WTC11 (cell line): ENCODE results near the gene KCNC4. TPM values are rescaled to one million over a fixed set of nuclear protein-coding genes. Genes with fewer than 3 reads are reported as not detected.

Experiments
- ATAC-seq: fragments of 200-7000 bp; cut with Tn5 transposase; 2 replicates; pipeline ENCODE4 v1.10.0; 2021; ENCODE audit warnings: mild to moderate bottlenecking, moderate library complexity
- CTCF ChIA-PET: fragments of 300-600 bp; sonication (Branson Sonifier 250); formaldehyde crosslinking; loops from one replicate; lab custom pipeline; 2021; ENCODE audit warnings: antibody characterized with exemption; lab: Charles Lee
- POLR2A ChIA-PET: fragments of 350-600 bp; sonication (Branson Sonifier 250); formaldehyde crosslinking; loops from one replicate; lab custom pipeline; 2021; ENCODE audit warnings: antibody characterized with exemption; lab: Charles Lee
- DNase-seq: peaks from one replicate; pipeline ENCODE4 v3.0.0; 2021; ENCODE audit warnings: low spot score
- H3K27ac Mint-ChIP-seq: 2 replicates; pipeline ENCODE4 v1.8.0; 2021; ENCODE audit warnings: mixed read lengths
- H3K27me3 Mint-ChIP-seq: 2 replicates; pipeline ENCODE4 v1.8.0; 2021; ENCODE audit warnings: low read depth, mild to moderate bottlenecking, moderate library complexity, mixed read lengths
- H3K36me3 Mint-ChIP-seq: 2 replicates; pipeline ENCODE4 v1.8.0; 2021; ENCODE audit warnings: mixed read lengths
- H3K4me1 Mint-ChIP-seq: 2 replicates; pipeline ENCODE4 v1.8.0; 2022; ENCODE audit warnings: mixed read lengths
- H3K4me3 Mint-ChIP-seq: 2 replicates; pipeline ENCODE4 v1.8.0; 2021; ENCODE audit warnings: mild to moderate bottlenecking, moderate library complexity, mixed read lengths
- H3K9me3 Mint-ChIP-seq: 2 replicates; pipeline ENCODE4 v1.8.0; 2021; ENCODE audit warnings: mixed read lengths
- AR ChIP-seq: fragments of 250-450 bp; sonication (Bioruptor Pico); IDR thresholded peaks from 2 replicates; pipeline ENCODE4 v1.9.0; 2021; ENCODE audit warnings: mild to moderate bottlenecking
- ARID4B ChIP-seq: sonication (generic); formaldehyde crosslinking; IDR thresholded peaks from 2 replicates; pipeline ENCODE4 v1.8.0; 2023; ENCODE audit warnings: missing genetic modification reagents, mild to moderate bottlenecking, borderline replicate concordance
- ATF3 ChIP-seq: sonication (generic); formaldehyde crosslinking; conservative IDR thresholded peaks from 2 replicates; pipeline ENCODE4 v1.8.1; 2022; ENCODE audit warnings: mild to moderate bottlenecking, missing genetic modification reagents
- CDX4 ChIP-seq: fragments of 250-450 bp; sonication (Bioruptor Pico); IDR thresholded peaks from 2 replicates; pipeline ENCODE4 v1.9.0; 2021; ENCODE audit warnings: moderate library complexity, mild to moderate bottlenecking, inconsistent platforms, borderline replicate concordance
- E2F4 ChIP-seq: sonication (generic); formaldehyde crosslinking; IDR thresholded peaks from 2 replicates; pipeline ENCODE4 v1.8.1; 2022; ENCODE audit warnings: low read depth, mild to moderate bottlenecking, moderate library complexity, missing genetic modification reagents, borderline replicate concordance
- JAZF1 ChIP-seq: fragments of 250-450 bp; sonication (Bioruptor Pico); IDR thresholded peaks from 2 replicates; pipeline ENCODE4 v1.9.0; 2021; ENCODE audit warnings: moderate library complexity, mild to moderate bottlenecking, inconsistent platforms
- NFATC4 ChIP-seq: fragments of 250-450 bp; sonication (Bioruptor Pico); IDR thresholded peaks from 2 replicates; pipeline ENCODE4 v1.9.0; 2021; ENCODE audit warnings: mild to moderate bottlenecking
- NR1H2 ChIP-seq: sonication (generic); formaldehyde crosslinking; IDR thresholded peaks from 2 replicates; pipeline ENCODE4 v1.9.0; 2021; ENCODE audit warnings: mild to moderate bottlenecking, moderate library complexity, missing genetic modification reagents
- SP1 ChIP-seq: sonication (generic); formaldehyde crosslinking; conservative IDR thresholded peaks from 2 replicates; pipeline ENCODE4 v1.8.1; 2022; ENCODE audit warnings: missing genetic modification reagents
- TEAD1 ChIP-seq: sonication (generic); formaldehyde crosslinking; IDR thresholded peaks from 2 replicates; pipeline ENCODE4 v1.8.0; 2022; ENCODE audit warnings: mild to moderate bottlenecking, missing genetic modification reagents
- ZBTB43 ChIP-seq: sonication (generic); formaldehyde crosslinking; IDR thresholded peaks from 2 replicates; pipeline ENCODE4 v1.8.1; 2023; ENCODE audit warnings: mild to moderate bottlenecking, missing genetic modification reagents
- ZNF121 ChIP-seq: sonication (generic); formaldehyde crosslinking; IDR thresholded peaks from 2 replicates; pipeline ENCODE4 v1.8.0; 2023; ENCODE audit warnings: missing genetic modification reagents
- ZNF219 ChIP-seq: sonication (generic); formaldehyde crosslinking; IDR thresholded peaks from 2 replicates; pipeline ENCODE4 v1.8.0; 2023; ENCODE audit warnings: missing genetic modification reagents, mild to moderate bottlenecking, borderline replicate concordance
- ZNF423 ChIP-seq: fragments of 250-450 bp; sonication (Bioruptor Pico); IDR thresholded peaks from 2 replicates; pipeline ENCODE4 v2.1.2; 2022; ENCODE audit warnings: mild to moderate bottlenecking, moderate library complexity
- ZNF512 ChIP-seq: sonication (generic); formaldehyde crosslinking; IDR thresholded peaks from 2 replicates; pipeline ENCODE4 v1.8.1; 2022; ENCODE audit warnings: missing genetic modification reagents, borderline replicate concordance
- ZNF532 ChIP-seq: fragments of 250-450 bp; sonication (Bioruptor Pico); IDR thresholded peaks from 2 replicates; pipeline ENCODE4 v1.9.0; 2021; ENCODE audit warnings: mild to moderate bottlenecking, borderline replicate concordance
- total RNA-seq: library from RNA; stranded (reverse); gene quantifications from 3 replicates; pipeline ENCODE4 v1.2.3, GENCODE V29; 2021

The KCNC4 gene
- total RNA-seq, 1 experiment from 2014 or later: 19.9 TPM

- TF ChIP-seq ATF3 (no peak), E2F4 (no peak), CDX4 (no peak), TEAD1 (no peak)
These were observed 20.9 kb upstream of the KCNC4 start (continued) for GRCh38 chr1:110189181-110189580.

- Mint-ChIP-seq H3K4me1 (peaks cover 17% of the 10 kb centered on the region), H3K36me3 (no peaks in the 10 kb centered on the region), H3K9me3 (no peaks in the 10 kb centered on the region), H3K4me3 (no peak overlapping the region), H3K27ac (no peak overlapping the region), H3K27me3 (no peaks in the 10 kb centered on the region)
- POLR2A ChIA-PET: no interaction called here
- CTCF ChIA-PET: interaction anchor here (1.0 to 3.1 kb wide), 2 partner anchors 17 to 123 kb away, joined by 3 to 9 read pairs; no protein-coding TSS in a partner anchor
- DNase-seq (no peak), ATAC-seq (no peak)
- no peak for TF ChIP-seq ZNF532 (CRISPR knock-in tag)
- no peak for TF ChIP-seq JAZF1 (CRISPR knock-in tag)
- no peak for TF ChIP-seq ZNF121
- TF ChIP-seq ZNF423 (CRISPR knock-in tag): no peak
- no peak for TF ChIP-seq SP1 (CRISPR knock-in tag)
- no peak for TF ChIP-seq AR (CRISPR knock-in tag)
- no peak for TF ChIP-seq ZNF219 (CRISPR knock-in tag)
- TF ChIP-seq ARID4B (CRISPR knock-in tag): no peak
- TF ChIP-seq NFATC4: no peak
- TF ChIP-seq ZBTB43 (CRISPR knock-in tag): no peak
- no peak for TF ChIP-seq ZNF512
- no peak for TF ChIP-seq NR1H2 (CRISPR knock-in tag)
These were observed 19.7 kb upstream of the KCNC4 start for GRCh38 chr1:110190282-110190929.
